Stomach (tissue), 9 donors: ENCODE results near the gene DHX58. TPM values are rescaled to one million over a fixed set of nuclear protein-coding genes. Genes with fewer than 3 reads are reported as not detected.

Experiments used
- DNase-seq, 2 donors: peaks; one replicate each; pipeline versions ENCODE4 v3.0.0 to v3.0.0-alpha.2; 2013 to 2019
- H3K27ac ChIP-seq, 5 donors: fragments of 200-600 bp in 4 of 5; sonication (generic) in 4 of 5; one replicate each; pipeline ENCODE4 v1.5.1; 2013 to 2019; ENCODE audit warnings: mild to moderate bottlenecking in 1 of 5, moderate library complexity in 1 of 5
- H3K27me3 ChIP-seq, 3 donors: fragments of 200-600 bp; sonication (generic); one replicate each; pipeline ENCODE4 v1.5.1; 2017 to 2019; ENCODE audit warnings: mixed run types in 1 of 3
- H3K36me3 ChIP-seq, 4 donors: fragments of 200-600 bp; sonication (generic); 1 replicate in 3 of 4; 2 replicates in 1 of 4; pipeline ENCODE4 v1.5.1; 2016 to 2019
- H3K4me1 ChIP-seq, 4 donors: fragments of 200-600 bp; sonication (generic); one replicate each; pipeline ENCODE4 v1.5.1; 2016 to 2019
- H3K4me3 ChIP-seq, 4 donors: fragments of 200-600 bp; sonication (generic) in 3 of 4; one replicate each; pipeline ENCODE4 v1.5.1; 2016 to 2019; ENCODE audit warnings: mild to moderate bottlenecking in 1 of 4
- H3K9me3 ChIP-seq, 4 donors: fragments of 200-600 bp; sonication (generic); one replicate each; pipeline ENCODE4 v1.5.1; 2016 to 2019
- CTCF ChIP-seq, 7 experiments: fragments of 450-650 bp in 4 of 7; fragments of 200-600 bp in 3 of 7; sonication (generic) in 3 of 7; IDR thresholded peaks; one replicate each; pipeline ENCODE4 v1.5.1; 2016 to 2019; ENCODE audit warnings: antibody characterized with exemption in 7 of 7, control low read depth in 2 of 7, mild to moderate bottlenecking in 1 of 7
- EP300 ChIP-seq: sonication (generic); formaldehyde crosslinking; IDR thresholded peaks from one replicate; pipeline ENCODE4 v1.6.1; 2017; ENCODE audit warnings: antibody characterized with exemption
- POLR2A ChIP-seq, 4 donors: fragments of 450-650 bp; IDR thresholded peaks; one replicate each; pipeline ENCODE4 v1.6.1; 2016; ENCODE audit warnings: antibody characterized with exemption in 4 of 4, control low read depth in 2 of 4, mild to moderate bottlenecking in 1 of 4, moderate library complexity in 1 of 4
- POLR2AphosphoS5 ChIP-seq, 3 donors: sonication (generic); formaldehyde crosslinking; IDR thresholded peaks; one replicate each; pipeline ENCODE4 v1.6.1; 2016; ENCODE audit warnings: antibody characterized with exemption in 3 of 3
- WGBS, 5 donors: extraction: QIAGEN DNeasy Blood & Tissue Kit in 3 of 5; methylation state at CpG; one replicate each; pipeline versions ENCODE4 v1.1.5 to v1.1.7; 2013 to 2018; 5-methylcytosine and 5-hydroxymethylcytosine counted together
- intact Hi-C: fragments of 100-400 bp; cut with DNase I; formaldehyde crosslinking; loops from one replicate; pipeline ENCODE4 v1.15.1; 2023; ENCODE audit warnings: low total_unique reads
- polyA plus RNA-seq, 3 donors: library from polyadenylated mRNA; stranded (reverse); fragments of 200-250 nt; gene quantifications; one replicate each; pipeline ENCODE4 v1.2.3, GENCODE V29; 2013
- total RNA-seq, 5 donors: library from RNA; depleted of rRNA; stranded (reverse); fragments of >200 nt; gene quantifications; one replicate each; pipeline versions ENCODE4 v1.1.0 to v1.2.3, GENCODE V29; 2014 to 2016
- donor health status: healthy with polysubstance abuse.
- donor health status: Bipolar disorder and iron deficiency.
- donor health status: healthy.

The DHX58 gene
- total and polyA plus RNA-seq, 8 donors, result 3.2 to 23.4 (median 12.9) TPM

- Histone ChIP-seq H3K9me3 (no peaks in the 10 kb centered on the region), H3K4me1 (peaks cover 86 to 100% (median 92%) of the 10 kb centered on the region in 4 donors), H3K27ac (peak overlapping the region; percentile 81 to 95 (median 84)), H3K36me3 (peaks cover 3 to 20% (median 7%) of the 10 kb centered on the region in 4 donors), H3K27me3 (no peaks in the 10 kb centered on the region), H3K4me3 (no peak overlapping the region)
- intact Hi-C loops, result no loop called here
- no peak for DNase-seq
- no peak for TF ChIP-seq CTCF (IDR thresholded peaks at IDR 0.05)
- no peak for TF ChIP-seq POLR2A (IDR thresholded peaks at IDR 0.05)
- no peak for TF ChIP-seq POLR2AphosphoS5 (IDR thresholded peaks at IDR 0.05)
- TF ChIP-seq EP300, result no peak
- WGBS, 5 donors, result 57 to 68% (median 66%) methylated on average over 6 of the region's 6 CpGs
Observed at GRCh38 chr17:42135151-42135550, 22.6 kb upstream of the DHX58 start.

GRCh38 chr17:42133461-42134041, 21.0 kb upstream of the DHX58 start:
- peak in 1 of 2 donors; percentile 61 for DNase-seq
- H3K27ac ChIP-seq, result peak overlapping the region; percentile 38 to 94 (median 84)
- no peaks in the 10 kb centered on the region for H3K9me3 ChIP-seq
- intact Hi-C loops, result no loop called here
- H3K36me3 ChIP-seq, result peaks cover 19 to 31% (median 20%) of the 10 kb centered on the region in 4 donors
- TF ChIP-seq CTCF (IDR thresholded peaks at IDR 0.05), result no peak
- no peak for TF ChIP-seq POLR2A (IDR thresholded peaks at IDR 0.05)
- no peak for TF ChIP-seq EP300
- TF ChIP-seq POLR2AphosphoS5 (IDR thresholded peaks at IDR 0.05), result no peak
- 18 to 36% (median 23%) methylated on average over 4 of the region's 4 CpGs for WGBS, 5 donors
- H3K4me1 ChIP-seq, result peaks cover 82 to 93% (median 86%) of the 10 kb centered on the region in 4 donors
- no peak overlapping the region for H3K4me3 ChIP-seq
- no peaks in the 10 kb centered on the region for H3K27me3 ChIP-seq

- H3K36me3 ChIP-seq, result peaks cover 25 to 37% (median 26%) of the 10 kb centered on the region in 4 donors
- no peaks in the 10 kb centered on the region for H3K27me3 ChIP-seq
- peak in 2 of 3 donors; percentile 58 to 71 for TF ChIP-seq POLR2AphosphoS5 (IDR thresholded peaks at IDR 0.05)
- no peak for TF ChIP-seq POLR2A (IDR thresholded peaks at IDR 0.05)
- no peak for TF ChIP-seq CTCF (IDR thresholded peaks at IDR 0.05)
- H3K4me1 ChIP-seq, result peaks cover 76 to 87% (median 80%) of the 10 kb centered on the region in 4 donors
- intact Hi-C loops, result no loop called here
- peak; percentile 81 to 85 for DNase-seq
- peak overlapping the region; percentile 38 to 94 (median 84) for H3K27ac ChIP-seq
- 19 to 30% (median 20%) methylated on average over 3 of the region's 3 CpGs for WGBS, 5 donors
- no peaks in the 10 kb centered on the region for H3K9me3 ChIP-seq
- no peak overlapping the region for H3K4me3 ChIP-seq
Observed at GRCh38 chr17:42132941-42133340, 20.4 kb upstream of the DHX58 start.

- Histone ChIP-seq H3K27ac (peak overlapping the region in 4 of 5 donors; percentile 81 to 94 (median 84)), H3K4me1 (peaks cover 68 to 80% (median 76%) of the 10 kb centered on the region in 4 donors), H3K4me3 (no peak overlapping the region), H3K27me3 (no peaks in the 10 kb centered on the region), H3K36me3 (peaks cover 29 to 42% (median 35%) of the 10 kb centered on the region in 4 donors), H3K9me3 (no peaks in the 10 kb centered on the region)
- TF ChIP-seq POLR2AphosphoS5 (IDR thresholded peaks at IDR 0.05), result no peak
- no peak for TF ChIP-seq EP300
- TF ChIP-seq POLR2A (IDR thresholded peaks at IDR 0.05), result no peak
- TF ChIP-seq CTCF (IDR thresholded peaks at IDR 0.05), result no peak
- DNase-seq, result peak in 1 of 2 donors; percentile 9
- WGBS, 5 donors, result 46 to 62% (median 55%) methylated on average over 4 of the region's 4 CpGs
- intact Hi-C loops, result no loop called here
Observed at GRCh38 chr17:42131981-42132432, 19.5 kb upstream of the DHX58 start.
